Sciatic nerve (tissue), 2 donors: ENCODE results near the gene ALPK3. TPM values are rescaled to one million over a fixed set of nuclear protein-coding genes. Genes with fewer than 3 reads are reported as not detected.

Experiments
- ATAC-seq: fragments of 200-7000 bp; cut with Tn5 transposase; one replicate; pipeline ENCODE4 v1.9.1; 2020; ENCODE audit warnings: mild to moderate bottlenecking, moderate library complexity
- DNase-seq: peaks from one replicate; pipeline ENCODE4 v3.0.0-alpha.2; 2020; ENCODE audit warnings: low spot score
- intact Hi-C: fragments of 100-400 bp; cut with DNase I; formaldehyde crosslinking; loops from one replicate; pipeline ENCODE4 v1.14.2; 2022
- total RNA-seq: library from RNA; stranded (reverse); fragmentation: NEBNext Ultra II Directional; extraction: Animal tissue kit (Norgen Biotek cat#: 25700); gene quantifications from one replicate; pipeline ENCODE4 v1.2.1, GENCODE V29; 2021
- donor health status: DM: no; HTN: no; CAD: no.
- donor health status: DM: no; HTN: no; CAD: no.

Gene ALPK3
- total RNA-seq, 1 donor from 2014 or later, result 7.2 TPM

DNA sequence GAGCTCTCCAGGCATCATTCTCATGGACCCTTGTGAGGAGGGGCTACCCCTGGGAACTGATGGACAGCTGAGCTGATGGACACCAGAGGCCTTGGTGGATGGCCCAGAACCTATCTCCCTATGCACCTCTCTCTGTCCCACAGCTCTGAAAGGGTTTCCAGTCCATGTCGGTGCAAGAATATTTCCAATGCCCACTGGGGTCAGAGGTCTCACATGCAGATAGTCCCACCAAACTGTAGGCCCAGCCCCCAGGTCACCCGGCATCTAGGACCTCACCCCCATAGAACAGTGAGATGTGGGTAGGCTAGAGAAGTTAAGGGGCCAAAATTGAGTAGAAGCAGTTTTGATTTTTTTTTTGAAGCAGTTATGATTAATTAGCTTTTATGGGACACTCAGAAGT is 2.6 kb downstream of the ALPK3 start:
- intact Hi-C loops, result no loop called here
- DNase-seq, result no peak

DNA sequence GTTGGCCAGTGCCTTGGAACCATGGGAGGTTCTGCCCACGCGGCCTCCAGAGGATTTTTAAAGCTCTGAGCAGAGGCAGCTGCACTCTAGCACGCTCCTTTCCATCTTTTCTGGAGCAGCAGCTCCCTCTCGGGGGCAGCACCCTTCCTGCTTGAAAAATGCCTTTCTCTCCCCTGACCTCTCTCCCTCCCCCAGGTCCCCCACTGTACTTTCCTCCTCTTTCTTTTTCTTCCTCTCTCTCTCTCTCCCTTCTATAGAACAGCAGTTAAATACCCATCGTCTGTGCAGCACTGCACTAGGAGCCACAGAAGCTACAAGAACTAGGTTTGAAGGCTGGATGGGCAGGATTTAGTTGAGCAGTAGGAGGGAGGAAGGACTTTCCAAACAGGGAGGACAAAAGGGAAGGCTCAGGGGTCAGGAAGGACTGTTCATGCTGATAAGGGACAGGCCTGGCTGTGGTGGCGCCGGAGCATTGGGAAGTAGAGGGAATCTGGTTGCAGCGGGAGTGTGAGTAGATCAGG is 4.4 kb downstream of the ALPK3 start:
- intact Hi-C loops, result no loop called here
- ATAC-seq (no peak), DNase-seq (no peak)

More for the DNA sequence above, 2.6 kb downstream of the ALPK3 start:
- ATAC-seq, result no peak

DNA sequence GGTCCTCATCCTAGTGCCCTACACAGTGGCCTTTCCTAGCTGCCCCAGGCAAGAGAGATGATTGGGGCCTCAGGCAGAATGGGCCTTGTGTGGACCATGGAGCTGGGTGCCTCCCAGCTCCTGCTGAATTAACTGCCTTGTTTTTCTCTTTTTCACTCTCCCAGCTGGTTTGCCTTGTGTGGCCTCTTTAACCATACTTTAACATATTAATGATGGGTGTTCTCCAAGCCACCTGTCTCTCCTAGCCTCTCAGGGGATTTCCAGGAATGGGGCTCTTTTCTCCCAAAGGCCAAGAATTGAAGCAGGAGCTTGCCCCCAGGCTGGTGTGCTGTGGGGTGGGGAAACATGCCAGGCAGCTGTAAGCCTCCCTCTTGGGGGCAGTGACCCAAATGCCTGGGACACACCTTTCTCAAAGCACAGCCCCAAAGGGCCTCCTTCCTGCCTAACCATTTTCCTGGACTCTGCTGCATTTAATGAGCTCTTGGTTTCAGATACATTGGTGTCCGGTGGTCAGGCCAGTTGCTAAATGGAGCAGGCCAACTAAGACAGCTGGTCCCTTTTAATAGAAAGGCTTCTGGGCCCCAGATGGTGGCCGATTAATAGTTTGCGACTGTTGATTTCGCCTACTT is 5.6 kb downstream of the ALPK3 start:
- intact Hi-C loops, result no loop called here
- ATAC-seq, result no peak
- no peak for DNase-seq

DNA sequence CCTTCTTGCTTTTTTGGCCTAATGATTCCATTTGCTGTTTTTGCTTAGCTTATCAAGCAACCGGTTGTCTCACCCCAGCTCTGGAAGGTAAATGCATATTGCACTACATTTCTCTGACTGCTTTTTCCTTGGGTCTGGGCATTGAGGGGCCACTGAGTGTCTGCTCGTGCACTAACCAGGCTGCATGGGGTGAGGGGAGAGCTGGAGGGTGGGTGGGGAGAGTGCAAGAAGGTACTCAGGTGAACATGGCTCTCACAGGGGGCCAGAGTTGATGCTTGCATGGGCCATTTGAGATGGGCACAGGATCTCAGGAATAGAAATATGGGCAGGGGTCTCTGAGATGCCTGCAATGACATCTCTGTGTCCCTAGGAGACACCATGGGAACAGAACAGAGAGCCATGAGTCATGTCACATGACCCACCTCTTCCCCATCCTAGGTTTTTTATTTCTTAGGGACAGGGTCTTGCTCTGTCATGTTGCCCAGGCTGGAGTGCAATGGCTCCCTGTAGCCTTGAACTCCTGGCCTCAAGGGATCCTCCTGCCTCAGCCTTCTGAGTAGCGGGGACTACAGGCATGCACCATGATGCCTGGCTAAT is 6.2 kb downstream of the ALPK3 start:
- DNase-seq, result no peak
- intact Hi-C loops, result no loop called here
- no peak for ATAC-seq

DNA sequence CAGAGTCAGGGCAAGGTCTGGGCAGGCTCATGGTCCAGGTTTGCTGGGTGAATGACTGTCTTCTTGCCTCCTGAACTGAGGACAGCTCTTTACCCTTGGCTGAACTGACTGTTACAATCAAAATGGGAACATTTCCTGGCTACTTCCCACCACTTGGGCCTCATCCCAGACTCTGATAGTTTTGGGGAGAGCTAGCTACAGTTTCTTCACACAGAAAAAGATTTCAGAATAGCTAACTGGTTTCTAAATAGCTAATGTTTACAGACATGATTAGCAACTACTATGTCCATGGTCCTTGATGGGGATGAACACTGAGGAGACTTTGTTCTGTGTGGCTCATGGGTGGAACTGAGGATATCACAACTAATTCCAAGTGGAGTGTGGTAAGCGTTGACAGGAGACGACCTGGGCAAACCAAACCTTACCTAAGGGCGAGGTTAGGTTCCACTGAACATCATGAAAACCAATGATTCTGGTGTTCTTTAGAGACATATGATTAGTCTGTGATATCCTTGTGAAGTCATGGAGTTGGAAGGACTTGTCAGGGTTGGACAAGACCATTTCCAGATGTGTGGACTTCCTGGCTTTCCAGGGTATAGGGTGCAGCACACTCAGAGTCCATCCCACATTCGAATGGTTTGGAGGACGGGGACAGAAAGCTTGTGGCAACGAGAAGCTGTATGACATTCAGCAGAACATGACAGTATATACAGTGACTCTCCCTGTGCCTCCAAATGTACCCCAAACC is 7.3 kb downstream of the ALPK3 start:
- intact Hi-C loops, result no loop called here
- ATAC-seq, result peak; percentile 77
- DNase-seq, result peak; percentile 74

DNA sequence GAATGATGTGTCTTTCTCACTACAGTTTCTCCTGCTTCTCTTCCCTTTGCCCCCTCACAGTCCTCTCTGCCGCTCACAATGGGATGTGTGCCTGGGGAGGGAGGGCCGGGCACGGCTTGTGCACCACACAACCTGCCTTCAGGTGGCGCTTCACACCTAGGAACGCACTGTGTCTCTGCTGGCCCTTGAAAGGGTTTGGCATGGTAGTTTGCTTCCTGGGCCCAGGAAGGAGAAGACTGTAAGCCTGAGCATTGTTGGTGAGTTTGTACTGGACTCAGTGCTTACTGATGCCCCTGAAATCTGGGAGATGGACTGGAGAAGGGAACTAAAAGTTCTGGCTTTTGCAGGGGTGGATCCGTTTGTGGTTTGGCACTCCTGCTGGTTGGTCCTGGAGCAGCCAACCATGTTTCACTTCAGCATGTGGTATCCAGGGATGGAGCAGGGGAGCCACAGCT is 9.2 kb downstream of the ALPK3 start:
- peak; percentile 75 for ATAC-seq
- intact Hi-C loops, result no loop called here
- no peak for DNase-seq

DNA sequence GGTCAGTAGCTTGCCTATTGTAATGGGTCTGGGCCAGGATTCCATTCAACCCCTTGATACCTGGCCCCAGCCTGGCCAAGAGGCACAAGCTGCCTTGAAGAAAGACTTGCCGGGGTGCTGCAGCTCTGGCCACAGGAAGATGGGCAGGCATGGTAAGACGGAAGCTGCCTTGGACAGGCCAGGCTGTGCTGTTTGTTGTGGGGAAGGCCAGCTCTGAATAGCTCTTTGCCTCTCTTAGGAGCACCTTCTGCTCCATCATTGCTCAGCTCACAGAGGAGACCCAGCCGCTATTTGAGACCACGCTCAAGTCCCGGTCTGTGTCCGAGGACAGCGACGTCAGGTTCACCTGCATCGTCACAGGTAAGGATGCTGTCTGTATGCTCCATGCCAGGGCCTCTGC is 10.1 kb downstream of the ALPK3 start:
- intact Hi-C loops, result no loop called here
- ATAC-seq (no peak), DNase-seq (no peak)

DNA sequence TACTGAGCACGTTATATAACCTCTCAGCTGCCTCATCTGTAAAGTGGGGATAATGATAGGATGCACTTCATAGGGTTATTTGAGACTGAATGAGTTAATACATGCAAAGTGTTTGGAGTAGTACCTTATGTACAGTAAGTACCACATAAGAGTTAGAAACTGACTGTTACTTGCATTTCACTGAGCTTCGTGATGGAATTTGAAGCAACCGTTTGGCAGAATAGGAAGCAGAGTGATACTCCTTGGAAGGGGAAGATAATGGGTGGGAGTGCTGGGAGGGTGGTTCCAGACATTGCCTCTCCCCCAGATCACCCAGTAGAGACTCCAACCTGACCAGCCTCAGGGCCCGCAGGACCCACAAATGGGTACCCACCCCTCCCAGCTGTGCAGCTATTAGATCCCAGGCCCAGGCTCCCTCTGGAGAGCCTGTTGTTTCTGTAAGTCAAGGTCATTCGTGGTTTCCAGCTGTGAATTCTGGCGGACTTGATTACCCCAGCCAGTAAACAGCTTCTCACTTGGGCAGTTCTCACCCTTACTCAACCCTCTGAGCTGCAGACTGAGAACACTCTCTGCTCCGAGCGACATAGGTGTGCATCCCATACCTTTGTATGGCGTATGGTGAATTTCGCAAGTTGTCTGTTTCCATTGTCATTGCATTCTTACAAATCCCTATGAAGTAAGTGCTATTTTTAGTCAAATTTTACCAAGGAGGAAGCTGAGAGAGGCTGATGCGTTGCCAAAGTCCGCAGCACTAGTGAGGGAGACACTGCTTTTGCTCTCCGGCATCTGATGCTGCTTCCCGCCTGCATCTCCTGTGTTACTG is 11.1 kb downstream of the ALPK3 start:
- intact Hi-C loops, result no loop called here
- DNase-seq (no peak), ATAC-seq (peak; percentile 4)

DNA sequence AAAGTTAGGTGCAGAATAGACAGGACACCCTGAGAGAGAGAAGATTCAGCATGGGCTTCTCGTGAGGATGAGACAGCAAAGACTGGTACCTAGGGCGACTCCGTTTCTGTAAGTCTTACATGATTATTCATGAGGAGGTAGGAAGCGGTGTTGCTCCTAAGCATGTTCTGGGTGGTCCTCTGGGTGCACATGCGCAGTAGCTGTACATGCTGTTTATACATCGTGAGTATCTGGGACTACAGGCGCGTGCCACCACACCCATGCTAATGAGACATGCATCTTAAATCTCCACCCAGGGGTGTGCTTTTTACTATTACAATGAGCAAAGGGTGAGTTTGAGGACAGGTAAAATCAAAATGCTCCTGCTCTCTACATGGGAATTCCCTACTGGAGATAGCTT is 12.3 kb downstream of the ALPK3 start:
- no peak for ATAC-seq
- DNase-seq, result no peak
- intact Hi-C loops, result no loop called here

DNA sequence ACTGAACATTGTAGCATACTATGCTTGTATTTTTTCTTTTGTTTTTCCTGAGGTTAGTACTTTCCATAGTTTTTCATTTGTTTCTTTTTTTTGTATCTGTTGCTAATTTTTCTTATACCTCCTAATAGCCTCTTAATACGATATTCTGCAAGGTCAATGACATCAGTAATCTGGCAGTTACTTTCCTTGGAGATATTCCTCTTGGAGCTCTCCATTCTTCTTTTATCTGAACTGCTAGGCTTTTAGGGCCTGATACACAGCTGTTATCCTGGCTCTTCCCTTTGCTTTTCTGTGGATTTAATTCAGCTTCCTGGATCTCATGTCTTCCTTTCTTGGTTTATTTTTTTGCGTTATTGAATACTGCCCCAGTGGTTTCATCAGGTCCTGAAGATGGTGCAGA is 12.9 kb downstream of the ALPK3 start:
- intact Hi-C loops, result no loop called here
- DNase-seq (no peak), ATAC-seq (no peak)

DNA sequence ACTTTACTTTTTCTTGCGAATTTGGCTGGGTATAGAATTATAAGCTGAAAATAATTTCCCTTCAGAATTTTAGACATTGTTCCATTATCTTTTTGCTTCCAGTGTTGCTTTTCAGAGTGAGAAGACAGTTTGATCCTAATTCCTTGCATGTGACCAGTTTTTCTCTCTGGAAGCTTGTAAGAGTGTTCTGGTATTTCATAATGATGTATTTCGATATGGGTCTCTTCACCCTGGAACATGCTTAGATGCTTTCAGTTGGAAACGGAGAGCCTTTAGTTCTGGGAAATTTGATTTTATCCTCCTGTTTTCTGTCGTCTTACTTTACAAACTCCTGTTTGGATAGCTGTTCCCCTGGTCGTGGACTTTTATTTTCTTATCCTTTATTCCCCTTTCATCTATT is 13.9 kb downstream of the ALPK3 start:
- ATAC-seq (peak; percentile 61), DNase-seq (no peak)
- intact Hi-C loops, result no loop called here

DNA sequence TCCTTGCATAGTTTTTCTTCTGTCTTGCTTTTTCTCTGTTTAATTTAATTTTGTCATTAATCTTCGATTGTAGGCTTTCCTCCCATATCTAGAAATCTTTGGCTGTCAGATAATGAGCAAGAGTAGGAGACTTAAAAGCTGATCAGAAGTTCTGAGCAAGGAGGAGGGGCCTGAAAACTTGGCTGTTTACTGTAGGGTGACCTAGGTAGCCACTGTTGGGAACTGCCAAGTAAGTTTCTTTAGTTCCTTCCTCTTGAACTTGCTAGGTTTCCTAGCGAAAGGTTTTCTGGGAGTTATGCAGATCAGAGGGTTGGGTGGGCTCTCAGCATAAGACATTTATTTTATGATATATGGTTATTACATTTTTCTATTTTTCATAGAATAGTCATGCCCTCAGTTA is 14.5 kb downstream of the ALPK3 start:
- ATAC-seq, result peak; percentile 20
- intact Hi-C loops, result no loop called here
- no peak for DNase-seq

DNA sequence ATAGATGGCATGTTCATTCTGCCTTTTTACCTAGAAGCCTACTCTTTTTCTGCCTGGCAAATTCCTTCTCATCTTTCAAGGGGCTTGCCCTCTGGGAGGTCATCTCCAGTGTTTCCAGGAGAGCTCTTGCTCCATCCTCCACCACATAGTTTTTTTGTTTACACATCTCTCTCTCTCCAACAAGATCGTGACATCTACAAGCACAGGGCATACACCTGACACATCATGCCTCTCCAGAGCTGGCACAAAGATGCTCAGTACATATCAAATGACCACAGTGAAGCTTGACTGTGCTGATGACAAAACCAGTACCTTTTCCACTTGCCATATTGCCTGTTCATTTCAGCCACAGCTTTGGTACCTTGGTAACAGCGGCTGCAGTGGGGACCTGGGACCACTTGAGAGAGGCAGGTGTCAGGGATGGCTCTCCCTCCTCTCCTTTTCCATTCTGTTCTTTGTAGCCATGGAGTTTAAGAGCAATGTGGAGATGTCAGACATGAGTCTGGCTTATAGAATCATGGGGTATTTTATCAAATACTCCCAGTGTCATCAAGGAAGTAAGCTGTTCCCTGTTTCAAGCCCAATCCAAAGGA is 15.4 kb downstream of the ALPK3 start:
- no peak for DNase-seq
- intact Hi-C loops, result no loop called here
- peak; percentile 41 for ATAC-seq

DNA sequence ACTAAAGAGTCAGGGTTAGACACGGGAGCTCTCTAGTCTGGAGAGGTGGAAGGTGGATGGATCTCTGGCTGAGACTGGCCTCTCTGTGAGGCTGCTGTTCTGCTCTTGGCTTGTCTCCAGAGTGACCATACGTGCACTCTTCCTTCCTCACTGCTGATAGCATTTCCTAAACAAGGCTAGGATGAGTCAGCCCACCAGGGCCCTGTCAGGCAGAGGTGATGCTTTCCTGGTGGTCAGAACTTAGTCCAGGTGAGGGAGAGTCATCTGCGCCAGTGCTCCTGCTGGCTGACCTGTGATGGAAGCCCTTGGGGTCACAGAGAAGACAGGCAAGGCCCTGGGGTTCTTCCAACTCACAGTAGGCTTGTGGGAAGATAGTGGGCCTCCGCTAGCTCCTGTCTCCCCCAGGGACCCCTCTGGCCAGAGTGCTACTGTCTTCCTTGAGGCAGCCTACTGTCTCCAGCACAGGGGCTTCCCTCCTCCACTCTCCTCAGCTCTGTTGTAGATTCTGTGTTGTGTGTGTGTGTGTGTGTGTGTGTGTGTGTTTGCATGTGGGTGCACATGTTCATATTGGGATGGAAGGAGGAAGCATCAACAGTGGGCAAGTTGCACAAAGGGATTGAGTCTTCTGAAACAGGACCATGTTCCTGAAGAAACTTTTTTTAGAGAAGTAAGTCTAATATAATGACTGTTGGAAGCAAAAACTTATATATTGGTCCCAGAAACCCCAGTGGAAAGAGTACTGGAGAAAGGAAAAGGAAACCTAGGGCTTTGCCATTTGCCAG is 16.5 kb downstream of the ALPK3 start:
- ATAC-seq (no peak), DNase-seq (no peak)
- intact Hi-C loops, result no loop called here

DNA sequence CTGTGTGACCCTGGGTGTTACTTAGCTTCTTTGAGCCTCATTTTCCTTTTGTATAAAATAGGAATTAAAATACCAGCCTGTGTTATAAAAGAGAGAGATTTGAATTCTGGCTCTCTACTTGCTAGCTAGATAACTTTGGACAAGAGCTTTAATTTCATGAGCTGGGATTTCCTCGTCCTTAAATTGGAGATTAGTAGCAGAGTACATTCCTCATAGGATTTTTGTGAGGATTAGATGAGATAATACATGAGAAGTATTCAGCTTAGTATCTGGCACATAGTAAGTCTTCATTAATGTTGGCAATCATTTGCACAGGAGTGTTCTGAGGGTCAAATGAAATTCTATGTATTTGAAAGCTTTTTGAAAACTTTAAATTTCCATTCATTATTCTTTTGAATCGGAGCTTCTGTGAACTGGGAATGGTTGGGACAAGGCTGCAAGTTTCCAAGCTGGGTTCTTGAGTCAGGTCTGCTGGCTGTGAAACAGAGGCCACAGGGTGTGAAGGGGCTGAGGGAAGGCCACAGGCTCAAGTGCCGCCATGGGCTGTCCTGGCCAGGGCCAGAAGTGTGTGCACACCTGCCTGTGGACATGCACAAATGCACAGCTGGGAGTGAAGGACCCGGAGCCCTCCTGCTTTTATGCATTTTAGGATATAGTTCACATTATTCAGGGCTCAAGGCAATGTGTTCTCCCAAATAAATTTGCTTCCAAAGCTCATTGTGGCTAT is 17.2 kb downstream of the ALPK3 start:
- no peak for DNase-seq
- intact Hi-C loops, result no loop called here
- no peak for ATAC-seq

DNA sequence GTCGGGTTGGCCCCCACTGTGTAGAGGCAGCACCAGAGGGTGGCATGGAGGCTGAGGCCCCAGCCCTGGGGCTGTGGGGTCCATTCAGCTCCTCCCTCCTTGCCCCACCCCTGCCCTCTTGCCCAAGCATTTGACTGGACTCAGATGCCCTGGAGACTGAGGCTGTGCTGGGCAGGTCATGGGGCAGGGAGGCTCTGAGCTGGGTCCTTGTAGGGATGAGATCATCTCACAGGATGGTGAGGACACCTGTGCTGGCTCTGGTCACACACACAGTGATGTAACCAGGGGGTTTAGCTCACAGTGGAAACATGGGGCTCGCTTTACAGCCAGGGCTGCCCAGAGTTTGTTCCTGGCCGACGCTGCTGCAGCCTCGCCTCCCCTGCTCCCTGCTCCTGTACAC is 17.8 kb downstream of the ALPK3 start:
- ATAC-seq, result no peak
- DNase-seq, result no peak
- intact Hi-C loops, result no loop called here

DNA sequence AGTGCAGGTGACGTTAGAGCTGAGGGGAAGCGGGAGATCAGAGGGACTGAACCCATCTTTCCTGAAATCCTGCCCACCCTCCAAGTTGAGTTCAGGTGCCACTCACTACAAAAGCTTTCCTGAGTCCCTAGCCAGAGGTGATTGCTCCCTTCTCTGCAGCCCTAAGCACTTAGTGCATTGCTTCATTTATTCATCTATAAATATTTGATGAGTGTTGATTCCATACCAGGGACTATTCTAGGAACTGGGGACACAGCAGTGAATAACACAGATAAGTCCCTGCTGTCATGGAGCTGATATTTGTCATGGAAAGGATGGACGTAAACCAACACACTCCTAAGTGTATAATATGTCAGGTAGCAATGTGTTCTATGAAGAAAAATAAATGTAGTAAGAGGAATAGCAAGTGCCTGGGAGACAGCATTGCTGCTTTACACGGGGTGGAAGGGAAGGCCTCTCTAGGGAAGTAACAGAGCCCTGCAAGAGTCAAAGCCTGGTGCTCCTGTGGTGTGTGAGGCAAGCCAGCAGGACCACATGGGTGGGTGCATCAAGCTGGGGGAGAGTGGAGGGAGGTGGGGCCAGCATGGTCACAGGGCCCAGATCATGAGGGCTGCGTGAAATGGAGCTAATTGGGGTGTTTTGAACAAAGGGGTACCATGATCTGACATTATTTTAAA is 18.6 kb downstream of the ALPK3 start:
- intact Hi-C loops, result no loop called here
- ATAC-seq (no peak), DNase-seq (no peak)
